HepG2 (cell line): ENCODE results near the gene KISS1. TPM values are rescaled to one million over a fixed set of nuclear protein-coding genes. Genes with fewer than 3 reads are reported as not detected.

ENCODE experiments used
- ATAC-seq: fragments of 200-7000 bp; cut with Tn5 transposase; 3 replicates; pipeline ENCODE4 v1.9.1; 2020; ENCODE audit warnings: mild to moderate bottlenecking, moderate library complexity
- BruUV-seq: library from RNA; stranded (reverse); fragments of 400-500 nt; replicated peaks from 2 replicates; lab custom pipeline; 2021; lab: Mats Ljungman, UMichigan
- CTCF ChIA-PET: fragments of 300-600 bp; formaldehyde crosslinking; extraction: SDS; loops from one replicate; lab custom pipeline; 2021; ENCODE audit warnings: low total read pairs, inconsistent platforms, low intra/inter-chr PET ratio; lab: Yijun Ruan, JAX
- POLR2A ChIA-PET: fragments of 350-600 bp; sonication (Branson Sonifier 250); formaldehyde crosslinking; loops from one replicate; lab custom pipeline; 2020; ENCODE audit warnings: antibody characterized with exemption, inconsistent platforms; lab: Yijun Ruan, JAX
- DNase-seq: peaks from one replicate; pipeline ENCODE4 v3.0.0-alpha.2; 2015; ENCODE audit warnings: low spot score
- FAIRE-seq: peaks from 3 replicates; lab custom pipeline; 2011; peaks lifted over from hg19 to GRCh38; lab: Jason Lieb, UNC
- H2AFZ ChIP-seq: one replicate; pipeline ENCODE4 v1.6.1; 2011; ENCODE audit warnings: low read length, inconsistent platforms
- H3K27ac ChIP-seq: fragments of 300-600 bp; 3 replicates; pipeline ENCODE4 v1.8.0; 2011; ENCODE audit warnings: mixed run types, mild to moderate bottlenecking, mixed read lengths, low read length, inconsistent platforms; ENCODE audit not compliant: insufficient read depth; ENCODE audit errors: extremely low read length
- H3K27me3 ChIP-seq, 2 experiments: fragments of 200-600 bp in 1 of 2; 2 replicates in 1 of 2; 3 replicates in 1 of 2; pipeline versions ENCODE4 v1.6.0 to v1.8.0; 2011; ENCODE audit warnings: low read length in 2 of 2, mild to moderate bottlenecking in 2 of 2, moderate library complexity in 2 of 2, inconsistent platforms in 1 of 2; ENCODE audit not compliant: insufficient read depth in 2 of 2, control insufficient read depth in 1 of 2
- H3K36me3 ChIP-seq, 2 experiments: fragments of 200-600 bp in 1 of 2; replicated peaks in 1 of 2; 2 replicates in 1 of 2; 3 replicates in 1 of 2; pipeline versions ENCODE4 v1.5.1 to v1.8.0; 2011; ENCODE audit warnings: low read length in 2 of 2, inconsistent platforms in 1 of 2; ENCODE audit not compliant: insufficient read depth in 2 of 2, control insufficient read depth in 1 of 2
- H3K4me1 ChIP-seq: 2 replicates; pipeline ENCODE4 v1.5.1; 2012; ENCODE audit warnings: low read length, inconsistent platforms; ENCODE audit not compliant: insufficient read depth
- H3K4me2 ChIP-seq: 2 replicates; pipeline ENCODE4 v1.6.0; 2011; ENCODE audit warnings: low read depth, low read length, inconsistent platforms
- H3K4me3 ChIP-seq, 3 experiments: fragments of 200-600 bp in 1 of 3; sonication (generic), shearing (Covaris generic) in 1 of 3; replicated peaks in 1 of 3; 2 replicates each; pipeline ENCODE4 v1.5.1; 2011 to 2016; ENCODE audit warnings: low read length in 3 of 3, inconsistent platforms in 2 of 3, low read depth in 2 of 3, mild to moderate bottlenecking in 2 of 3, control low read depth in 1 of 3, mixed read lengths in 1 of 3; ENCODE audit not compliant: insufficient read depth in 1 of 3
- H3K79me2 ChIP-seq: one replicate; pipeline ENCODE4 v1.6.1; 2011; ENCODE audit warnings: low read length, inconsistent platforms; ENCODE audit not compliant: insufficient read depth
- H3K9ac ChIP-seq: 2 replicates; pipeline ENCODE4 v1.6.0; 2011; ENCODE audit warnings: mild to moderate bottlenecking, low read depth, low read length, inconsistent platforms; ENCODE audit not compliant: insufficient read depth
- H3K9me3 ChIP-seq: 2 replicates; pipeline ENCODE4 v1.5.1; 2012; ENCODE audit warnings: mild to moderate bottlenecking, low read length
- H4K20me1 ChIP-seq: 2 replicates; pipeline ENCODE4 v1.6.0; 2011; ENCODE audit warnings: inconsistent platforms, mild to moderate bottlenecking, low read length, moderate library complexity; ENCODE audit not compliant: insufficient read depth
- BATF2 ChIP-seq: sonication (generic); formaldehyde crosslinking; IDR thresholded peaks from 2 replicates; pipeline ENCODE4 v1.8.0; 2022; ENCODE audit warnings: mild to moderate bottlenecking, missing genetic modification reagents, moderate library complexity
- CBX1 ChIP-seq: IDR thresholded peaks from one replicate; pipeline ENCODE4 v1.6.1; 2016; ENCODE audit warnings: antibody characterized with exemption, low read depth
- IRF9 ChIP-seq: sonication (generic); formaldehyde crosslinking; IDR thresholded peaks from 2 replicates; pipeline ENCODE4 v1.8.0; 2022; ENCODE audit warnings: missing genetic modification reagents, mild to moderate bottlenecking, borderline replicate concordance
- MED1 ChIP-seq: sonication (generic); formaldehyde crosslinking; IDR thresholded peaks from 2 replicates; pipeline ENCODE4 v1.4.0; 2020; ENCODE audit warnings: missing genetic modification reagents
- MXI1 ChIP-seq: IDR thresholded peaks from 3 replicates; pipeline ENCODE4 v1.6.1; 2012; ENCODE audit warnings: low read depth, low read length, inconsistent platforms, borderline replicate concordance
- NFATC3 ChIP-seq: sonication (generic); formaldehyde crosslinking; IDR thresholded peaks from 2 replicates; pipeline ENCODE4 v1.5.1; 2020; ENCODE audit warnings: mild to moderate bottlenecking, missing genetic modification reagents
- PBX2 ChIP-seq: IDR thresholded peaks from 2 replicates; pipeline ENCODE4 v1.6.1; 2016; ENCODE audit warnings: control low read depth
- SAP130 ChIP-seq: IDR thresholded peaks from 2 replicates; pipeline ENCODE4 v1.6.1; 2016; ENCODE audit warnings: low read depth
- THAP7 ChIP-seq: sonication (generic); formaldehyde crosslinking; IDR thresholded peaks from 2 replicates; pipeline ENCODE4 v1.8.1; 2023; ENCODE audit warnings: mild to moderate bottlenecking, missing genetic modification reagents
- TOPORS ChIP-seq: sonication (generic); formaldehyde crosslinking; IDR thresholded peaks from 2 replicates; pipeline ENCODE4 v1.8.0; 2023; ENCODE audit warnings: mild to moderate bottlenecking, missing genetic modification reagents
- ZKSCAN5 ChIP-seq: sonication (generic); formaldehyde crosslinking; IDR thresholded peaks from 2 replicates; pipeline ENCODE4 v1.5.1; 2020; ENCODE audit warnings: mild to moderate bottlenecking, missing genetic modification reagents
- ZNF12 ChIP-seq: sonication (generic); formaldehyde crosslinking; IDR thresholded peaks from 2 replicates; pipeline ENCODE4 v1.5.0; 2020; ENCODE audit warnings: missing genetic modification reagents
- ZNF225 ChIP-seq: sonication (generic); formaldehyde crosslinking; IDR thresholded peaks from 2 replicates; pipeline ENCODE4 v1.4.0; 2020; ENCODE audit warnings: mild to moderate bottlenecking, missing genetic modification reagents
- ZNF24 ChIP-seq: fragments of 450-650 bp; IDR thresholded peaks from 2 replicates; pipeline ENCODE4 v1.6.1; 2017; ENCODE audit warnings: antibody characterized with exemption, mild to moderate bottlenecking
- ZNF317 ChIP-seq: sonication (generic); formaldehyde crosslinking; IDR thresholded peaks from 2 replicates; pipeline ENCODE4 v1.5.0; 2020; ENCODE audit warnings: mild to moderate bottlenecking, missing genetic modification reagents
- ZNF367 ChIP-seq: sonication (generic); formaldehyde crosslinking; IDR thresholded peaks from 2 replicates; pipeline ENCODE4 v1.4.0; 2020; ENCODE audit warnings: missing genetic modification reagents, borderline replicate concordance
- ZNF569 ChIP-seq: sonication (generic); formaldehyde crosslinking; IDR thresholded peaks from 2 replicates; pipeline ENCODE4 v1.5.0; 2020; ENCODE audit warnings: mild to moderate bottlenecking, missing genetic modification reagents, moderate library complexity, borderline replicate concordance
- ZNF841 ChIP-seq: sonication (generic); formaldehyde crosslinking; IDR thresholded peaks from 2 replicates; pipeline ENCODE4 v1.8.1; 2023; ENCODE audit warnings: missing genetic modification reagents, borderline replicate concordance
- ZSCAN5A ChIP-seq: sonication (generic); formaldehyde crosslinking; IDR thresholded peaks from 2 replicates; pipeline ENCODE4 v1.8.0; 2022; ENCODE audit warnings: mild to moderate bottlenecking, missing genetic modification reagents, borderline replicate concordance
- WGBS: methylation state at CpG from one replicate; pipeline ENCODE4 v1.1.6; 2017; ENCODE audit warnings: low lambda C conversion rate; 5-methylcytosine and 5-hydroxymethylcytosine counted together
- in situ Hi-C: cut with HindIII; loops from 2 replicates; pipeline ENCODE4 v1.10.0; 2017; ENCODE audit warnings: low pct_unique_long_range_greater_than_20kb; ENCODE audit not compliant: extremely low pct_ligation_motif_present
- intact Hi-C: fragments of 100-400 bp; cut with micrococcal nuclease; formaldehyde crosslinking; loops from one replicate; pipeline ENCODE4 v1.10.0; 2022; ENCODE audit not compliant: unreplicated experiment
- polyA plus RNA-seq, 8 experiments: library from polyadenylated mRNA; depleted of rRNA in 3 of 8; stranded (reverse) in 7 of 8; unstranded in 1 of 8; fragments of >200 nt; fragmentation: Illumina TruSeq in 4 of 8; extraction: Trizol in 4 of 8; gene quantifications; 2 replicates each; pipeline versions ENCODE4 v1.2.1 to v1.2.3, GENCODE V29; 2011 to 2016; ENCODE audit warnings: low read depth in 4 of 8, missing spikeins in 1 of 8, mixed read lengths in 1 of 8; ENCODE audit not compliant: insufficient read depth in 1 of 8
- total RNA-seq, 5 experiments: library from RNA; depleted of rRNA; stranded (reverse); fragments of >200 nt; fragmentation: Illumina TruSeq; extraction: Trizol; gene quantifications; 2 replicates each; pipeline ENCODE4 v1.2.3, GENCODE V29; 2016; ENCODE audit warnings: low read depth in 1 of 5

Gene KISS1
- total and polyA plus RNA-seq, 2 of the 13 experiments (the other 11 are each of a cell fraction or from before 2014, with no cell fraction given): 0.24 to 0.80 TPM

GRCh38 chr1:204194080-204194479 lies 2.2 kb downstream of the KISS1 start:
- Histone ChIP-seq H3K27me3 (peaks cover 5 to 32% of the 10 kb centered on the region in 2 experiments; a peak in 4 of 5 replicates), H2AFZ (no peak overlapping the region), H3K36me3 (no peaks in the 10 kb centered on the region), H3K4me2 (no peak overlapping the region), H3K9me3 (no peaks in the 10 kb centered on the region), H4K20me1 (no peaks in the 10 kb centered on the region), H3K4me3 (no peak overlapping the region), H3K4me1 (peaks cover 25% of the 10 kb centered on the region), H3K9ac (no peak overlapping the region), H3K79me2 (no peaks in the 10 kb centered on the region), H3K27ac (no peak overlapping the region)
- intact Hi-C loops: no loop called here
- ChIA-PET CTCF (no interaction called here), POLR2A (no interaction called here)
- FAIRE-seq (no peak), ATAC-seq (no peak), DNase-seq (no peak)
- 0% methylated on average over 1 of the region's 2 CpGs for WGBS
- in situ Hi-C loops: no loop called here
- TF ChIP-seq ZNF317 (CRISPR knock-in tag) (no peak), MXI1 (no peak), NFATC3 (no peak), ZKSCAN5 (CRISPR knock-in tag) (no peak), ZNF367 (CRISPR knock-in tag) (no peak), ZNF12 (CRISPR knock-in tag) (no peak), ZNF841 (CRISPR knock-in tag) (no peak), THAP7 (CRISPR knock-in tag) (no peak), BATF2 (CRISPR knock-in tag) (no peak), ZNF24 (no peak), CBX1 (no peak), IRF9 (CRISPR knock-in tag) (no peak), SAP130 (CRISPR knock-in tag) (no peak), ZNF225 (no peak), MED1 (CRISPR knock-in tag) (no peak), PBX2 (CRISPR knock-in tag) (no peak), ZSCAN5A (CRISPR knock-in tag) (no peak), ZNF569 (CRISPR knock-in tag) (no peak), TOPORS (CRISPR knock-in tag) (no peak)
- no TSS peak for BruUV-seq
